WTC11 (cell line): ENCODE measurements around the gene SMARCB1. TPM values are rescaled to one million over a fixed set of nuclear protein-coding genes. Genes with fewer than 3 reads are reported as not detected.
A peak's percentile ranks its signal among the peaks of the same experiment; 100 is the strongest.

Experiments
- ATAC-seq: fragments of 200-7000 bp; cut with Tn5 transposase; 2 replicates; pipeline ENCODE4 v1.10.0; 2021; ENCODE audit warnings: mild to moderate bottlenecking, moderate library complexity
- CTCF ChIA-PET: fragments of 300-600 bp; sonication (Branson Sonifier 250); formaldehyde crosslinking; loops from one replicate; lab custom pipeline; 2021; ENCODE audit warnings: antibody characterized with exemption; lab: Charles Lee
- POLR2A ChIA-PET: fragments of 350-600 bp; sonication (Branson Sonifier 250); formaldehyde crosslinking; loops from one replicate; lab custom pipeline; 2021; ENCODE audit warnings: antibody characterized with exemption; lab: Charles Lee
- DNase-seq: peaks from one replicate; pipeline ENCODE4 v3.0.0; 2021; ENCODE audit warnings: low spot score
- H3K27ac Mint-ChIP-seq: 2 replicates; pipeline ENCODE4 v1.8.0; 2021; ENCODE audit warnings: mixed read lengths
- H3K27me3 Mint-ChIP-seq: 2 replicates; pipeline ENCODE4 v1.8.0; 2021; ENCODE audit warnings: low read depth, mild to moderate bottlenecking, moderate library complexity, mixed read lengths
- H3K36me3 Mint-ChIP-seq: 2 replicates; pipeline ENCODE4 v1.8.0; 2021; ENCODE audit warnings: mixed read lengths
- H3K4me1 Mint-ChIP-seq: 2 replicates; pipeline ENCODE4 v1.8.0; 2022; ENCODE audit warnings: mixed read lengths
- H3K4me3 Mint-ChIP-seq: 2 replicates; pipeline ENCODE4 v1.8.0; 2021; ENCODE audit warnings: mild to moderate bottlenecking, moderate library complexity, mixed read lengths
- H3K9me3 Mint-ChIP-seq: 2 replicates; pipeline ENCODE4 v1.8.0; 2021; ENCODE audit warnings: mixed read lengths
- ARID4B ChIP-seq: sonication (generic); formaldehyde crosslinking; IDR thresholded peaks from 2 replicates; pipeline ENCODE4 v1.8.0; 2023; ENCODE audit warnings: missing genetic modification reagents, mild to moderate bottlenecking, borderline replicate concordance
- CBFB ChIP-seq: sonication (generic); formaldehyde crosslinking; IDR thresholded peaks from 2 replicates; pipeline ENCODE4 v1.8.1; 2022; ENCODE audit warnings: mild to moderate bottlenecking, low read depth, missing genetic modification reagents
- E2F4 ChIP-seq: sonication (generic); formaldehyde crosslinking; IDR thresholded peaks from 2 replicates; pipeline ENCODE4 v1.8.1; 2022; ENCODE audit warnings: low read depth, mild to moderate bottlenecking, moderate library complexity, missing genetic modification reagents, borderline replicate concordance
- FOXP1 ChIP-seq: sonication (generic); formaldehyde crosslinking; IDR thresholded peaks from 2 replicates; pipeline ENCODE4 v1.8.0; 2022; ENCODE audit warnings: missing genetic modification reagents, mild to moderate bottlenecking, moderate library complexity, borderline replicate concordance
- GTF2I ChIP-seq: fragments of 250-450 bp; sonication (Bioruptor Pico); conservative IDR thresholded peaks from 2 replicates; pipeline ENCODE4 v1.4.0; 2021; ENCODE audit warnings: mild to moderate bottlenecking
- NFYB ChIP-seq: sonication (generic); formaldehyde crosslinking; conservative IDR thresholded peaks from 2 replicates; pipeline ENCODE4 v1.8.0; 2022; ENCODE audit warnings: low read depth, missing genetic modification reagents
- PREB ChIP-seq: sonication (generic); formaldehyde crosslinking; IDR thresholded peaks from 2 replicates; pipeline ENCODE4 v1.8.1; 2022; ENCODE audit warnings: mild to moderate bottlenecking, missing genetic modification reagents, moderate library complexity, borderline replicate concordance
- PRRX2 ChIP-seq: fragments of 250-450 bp; sonication (Bioruptor Pico); IDR thresholded peaks from 2 replicates; pipeline ENCODE4 v1.8.0; 2021; ENCODE audit warnings: mild to moderate bottlenecking
- RELA ChIP-seq: sonication (generic); formaldehyde crosslinking; IDR thresholded peaks from 2 replicates; pipeline ENCODE4 v1.8.1; 2022; ENCODE audit warnings: missing genetic modification reagents, mild to moderate bottlenecking, borderline replicate concordance
- SMAD3 ChIP-seq: sonication (generic); formaldehyde crosslinking; IDR thresholded peaks from 2 replicates; pipeline ENCODE4 v1.8.0; 2022; ENCODE audit warnings: missing genetic modification reagents, mild to moderate bottlenecking, borderline replicate concordance
- TCF7 ChIP-seq: sonication (generic); formaldehyde crosslinking; IDR thresholded peaks from 2 replicates; pipeline ENCODE4 v1.8.0; 2022; ENCODE audit warnings: mild to moderate bottlenecking, low read depth, missing genetic modification reagents, moderate library complexity
- ZNF219 ChIP-seq: sonication (generic); formaldehyde crosslinking; IDR thresholded peaks from 2 replicates; pipeline ENCODE4 v1.8.0; 2023; ENCODE audit warnings: missing genetic modification reagents, mild to moderate bottlenecking, borderline replicate concordance
- ZNF263 ChIP-seq: sonication (generic); formaldehyde crosslinking; IDR thresholded peaks from 2 replicates; pipeline ENCODE4 v1.8.1; 2022; ENCODE audit warnings: low read depth, mild to moderate bottlenecking, moderate library complexity, missing genetic modification reagents
- total RNA-seq: library from RNA; stranded (reverse); gene quantifications from 3 replicates; pipeline ENCODE4 v1.2.3, GENCODE V29; 2021
- TF ChIP-seq, protein P1 (sequence below): sonication (generic); formaldehyde crosslinking; conservative IDR thresholded peaks from 2 replicates; pipeline ENCODE4 v1.8.1; 2022; ENCODE audit warnings: mild to moderate bottlenecking, missing genetic modification reagents
- TF ChIP-seq, protein P2 (sequence below): fragments of 250-450 bp; sonication (Bioruptor Pico); IDR thresholded peaks from 2 replicates; pipeline ENCODE4 v1.9.0; 2021; ENCODE audit warnings: mild to moderate bottlenecking
- TF ChIP-seq, protein P3 (sequence below): fragments of 200-600 bp; IDR thresholded peaks from 2 replicates; pipeline ENCODE4 v1.8.0; 2022; ENCODE audit warnings: antibody characterized with exemption
- TF ChIP-seq, protein P4 (sequence below): sonication (generic); formaldehyde crosslinking; IDR thresholded peaks from 2 replicates; pipeline ENCODE4 v1.8.0; 2023; ENCODE audit warnings: mild to moderate bottlenecking, missing genetic modification reagents
- TF ChIP-seq, protein P5 (sequence below): fragments of 250-450 bp; sonication (Bioruptor Pico); conservative IDR thresholded peaks from 2 replicates; pipeline ENCODE4 v1.9.0; 2021; ENCODE audit warnings: mild to moderate bottlenecking

The SMARCB1 gene
- total RNA-seq, 1 experiment from 2014 or later, result 135 TPM

DNA sequence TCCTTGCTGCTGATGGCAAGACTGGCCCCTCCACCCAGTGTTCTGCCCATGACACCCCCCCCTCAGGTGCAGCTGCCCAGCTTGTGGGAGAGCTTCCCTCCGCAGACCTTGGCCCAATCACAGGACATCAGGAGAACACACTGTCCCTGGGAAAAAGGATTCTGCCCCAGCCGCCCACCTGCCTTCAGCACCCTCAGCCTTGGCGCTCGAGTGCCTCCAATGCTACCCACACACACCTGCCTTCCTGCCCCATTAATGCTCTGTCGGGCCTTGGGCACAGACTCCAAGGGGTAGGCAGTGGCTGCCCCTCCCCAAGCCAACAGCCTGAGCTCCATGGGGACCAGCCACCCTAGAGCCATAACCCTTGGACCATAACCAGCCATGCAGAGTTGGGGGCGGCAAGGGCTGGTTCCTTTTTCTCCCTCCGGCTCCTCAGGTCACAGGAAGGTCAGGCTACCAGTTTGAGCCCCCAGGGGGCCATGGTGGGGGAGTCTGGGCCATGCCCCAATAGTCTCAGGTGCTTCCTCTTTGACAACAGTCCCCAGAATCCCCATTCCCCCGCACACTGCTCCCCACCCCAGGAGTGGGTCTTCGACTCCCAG is 34.6 kb upstream of the SMARCB1 start:
- H3K9me3 Mint-ChIP-seq, result no peaks in the 10 kb centered on the region
- TF ChIP-seq FOXP1 (CRISPR knock-in tag) (no peak), SMAD3 (CRISPR knock-in tag) (0 out of 2 replicates have a peak, but pooled peaks have one; percentile 33)
- TF ChIP-seq, protein P1, sequence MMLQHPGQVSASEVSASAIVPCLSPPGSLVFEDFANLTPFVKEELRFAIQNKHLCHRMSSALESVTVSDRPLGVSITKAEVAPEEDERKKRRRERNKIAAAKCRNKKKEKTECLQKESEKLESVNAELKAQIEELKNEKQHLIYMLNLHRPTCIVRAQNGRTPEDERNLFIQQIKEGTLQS (CRISPR knock-in tag), result no peak
- TF ChIP-seq, protein P2, sequence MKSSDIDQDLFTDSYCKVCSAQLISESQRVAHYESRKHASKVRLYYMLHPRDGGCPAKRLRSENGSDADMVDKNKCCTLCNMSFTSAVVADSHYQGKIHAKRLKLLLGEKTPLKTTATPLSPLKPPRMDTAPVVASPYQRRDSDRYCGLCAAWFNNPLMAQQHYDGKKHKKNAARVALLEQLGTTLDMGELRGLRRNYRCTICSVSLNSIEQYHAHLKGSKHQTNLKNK, result no peak
- H3K36me3 Mint-ChIP-seq, result no peaks in the 10 kb centered on the region
- ChIA-PET POLR2A (interaction anchor here (0.7 kb wide), 1 partner anchor 305 kb away, joined by 5 read pairs; no protein-coding TSS in a partner anchor), CTCF (interaction anchor here (0.7 to 0.9 kb wide), 2 partner anchors 94 to 161 kb away, joined by 3 to 6 read pairs; no protein-coding TSS in a partner anchor)
- peak overlapping the region; percentile 80 for H3K4me3 Mint-ChIP-seq
- H3K4me1 Mint-ChIP-seq, result peaks cover 28% of the 10 kb centered on the region
- peak overlapping the region; percentile 89 for H3K27ac Mint-ChIP-seq
- DNase-seq, result no peak
- no peak for ATAC-seq
- no peaks in the 10 kb centered on the region for H3K27me3 Mint-ChIP-seq

DNA sequence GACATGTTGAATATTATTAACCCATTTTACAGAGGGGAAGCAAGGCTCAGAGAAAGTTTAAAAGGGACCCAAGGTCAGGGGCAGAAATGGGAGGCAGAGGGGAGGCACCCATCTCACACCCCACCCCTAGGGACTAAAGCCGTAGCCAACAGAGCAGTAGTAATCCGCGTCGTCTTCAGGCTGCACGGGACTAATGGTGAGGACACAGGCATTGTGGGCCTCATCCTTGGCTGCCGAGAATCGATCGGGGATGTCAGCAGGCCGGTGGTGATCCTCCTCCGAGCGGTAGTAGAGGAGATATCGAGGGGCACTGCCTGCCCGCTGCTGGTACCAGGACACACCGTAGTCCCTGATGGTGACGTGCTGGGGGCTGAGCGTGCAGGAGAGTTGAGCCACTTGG is 34.0 kb upstream of the SMARCB1 start:
- peaks cover 28% of the 10 kb centered on the region for H3K4me1 Mint-ChIP-seq
- ChIA-PET POLR2A (no interaction called here), CTCF (interaction anchor here (0.9 to 1.2 kb wide), 2 partner anchors 97 to 161 kb away, joined by 3 to 4 read pairs; no protein-coding TSS in a partner anchor)
- H3K4me3 Mint-ChIP-seq, result peak overlapping the region; percentile 80; the same call in 1 of the 2 replicates
- DNase-seq (no peak), ATAC-seq (no peak)
- H3K27me3 Mint-ChIP-seq, result no peaks in the 10 kb centered on the region
- H3K27ac Mint-ChIP-seq, result no peak overlapping the region
- H3K36me3 Mint-ChIP-seq, result no peaks in the 10 kb centered on the region
- no peaks in the 10 kb centered on the region for H3K9me3 Mint-ChIP-seq
- TF ChIP-seq ZNF263 (CRISPR knock-in tag), result no peak
- TF ChIP-seq, protein P3, sequence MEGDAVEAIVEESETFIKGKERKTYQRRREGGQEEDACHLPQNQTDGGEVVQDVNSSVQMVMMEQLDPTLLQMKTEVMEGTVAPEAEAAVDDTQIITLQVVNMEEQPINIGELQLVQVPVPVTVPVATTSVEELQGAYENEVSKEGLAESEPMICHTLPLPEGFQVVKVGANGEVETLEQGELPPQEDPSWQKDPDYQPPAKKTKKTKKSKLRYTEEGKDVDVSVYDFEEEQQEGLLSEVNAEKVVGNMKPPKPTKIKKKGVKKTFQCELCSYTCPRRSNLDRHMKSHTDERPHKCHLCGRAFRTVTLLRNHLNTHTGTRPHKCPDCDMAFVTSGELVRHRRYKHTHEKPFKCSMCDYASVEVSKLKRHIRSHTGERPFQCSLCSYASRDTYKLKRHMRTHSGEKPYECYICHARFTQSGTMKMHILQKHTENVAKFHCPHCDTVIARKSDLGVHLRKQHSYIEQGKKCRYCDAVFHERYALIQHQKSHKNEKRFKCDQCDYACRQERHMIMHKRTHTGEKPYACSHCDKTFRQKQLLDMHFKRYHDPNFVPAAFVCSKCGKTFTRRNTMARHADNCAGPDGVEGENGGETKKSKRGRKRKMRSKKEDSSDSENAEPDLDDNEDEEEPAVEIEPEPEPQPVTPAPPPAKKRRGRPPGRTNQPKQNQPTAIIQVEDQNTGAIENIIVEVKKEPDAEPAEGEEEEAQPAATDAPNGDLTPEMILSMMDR, result no peak
- no peak for TF ChIP-seq RELA (CRISPR knock-in tag)
- TF ChIP-seq NFYB (CRISPR knock-in tag), result no peak
- TF ChIP-seq PRRX2 (CRISPR knock-in tag), result no peak
- TF ChIP-seq, protein P4, sequence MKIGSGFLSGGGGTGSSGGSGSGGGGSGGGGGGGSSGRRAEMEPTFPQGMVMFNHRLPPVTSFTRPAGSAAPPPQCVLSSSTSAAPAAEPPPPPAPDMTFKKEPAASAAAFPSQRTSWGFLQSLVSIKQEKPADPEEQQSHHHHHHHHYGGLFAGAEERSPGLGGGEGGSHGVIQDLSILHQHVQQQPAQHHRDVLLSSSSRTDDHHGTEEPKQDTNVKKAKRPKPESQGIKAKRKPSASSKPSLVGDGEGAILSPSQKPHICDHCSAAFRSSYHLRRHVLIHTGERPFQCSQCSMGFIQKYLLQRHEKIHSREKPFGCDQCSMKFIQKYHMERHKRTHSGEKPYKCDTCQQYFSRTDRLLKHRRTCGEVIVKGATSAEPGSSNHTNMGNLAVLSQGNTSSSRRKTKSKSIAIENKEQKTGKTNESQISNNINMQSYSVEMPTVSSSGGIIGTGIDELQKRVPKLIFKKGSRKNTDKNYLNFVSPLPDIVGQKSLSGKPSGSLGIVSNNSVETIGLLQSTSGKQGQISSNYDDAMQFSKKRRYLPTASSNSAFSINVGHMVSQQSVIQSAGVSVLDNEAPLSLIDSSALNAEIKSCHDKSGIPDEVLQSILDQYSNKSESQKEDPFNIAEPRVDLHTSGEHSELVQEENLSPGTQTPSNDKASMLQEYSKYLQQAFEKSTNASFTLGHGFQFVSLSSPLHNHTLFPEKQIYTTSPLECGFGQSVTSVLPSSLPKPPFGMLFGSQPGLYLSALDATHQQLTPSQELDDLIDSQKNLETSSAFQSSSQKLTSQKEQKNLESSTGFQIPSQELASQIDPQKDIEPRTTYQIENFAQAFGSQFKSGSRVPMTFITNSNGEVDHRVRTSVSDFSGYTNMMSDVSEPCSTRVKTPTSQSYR, result no peak
- TF ChIP-seq GTF2I (CRISPR knock-in tag), result no peak
- no peak for TF ChIP-seq E2F4 (CRISPR knock-in tag)
- TF ChIP-seq, protein P5, sequence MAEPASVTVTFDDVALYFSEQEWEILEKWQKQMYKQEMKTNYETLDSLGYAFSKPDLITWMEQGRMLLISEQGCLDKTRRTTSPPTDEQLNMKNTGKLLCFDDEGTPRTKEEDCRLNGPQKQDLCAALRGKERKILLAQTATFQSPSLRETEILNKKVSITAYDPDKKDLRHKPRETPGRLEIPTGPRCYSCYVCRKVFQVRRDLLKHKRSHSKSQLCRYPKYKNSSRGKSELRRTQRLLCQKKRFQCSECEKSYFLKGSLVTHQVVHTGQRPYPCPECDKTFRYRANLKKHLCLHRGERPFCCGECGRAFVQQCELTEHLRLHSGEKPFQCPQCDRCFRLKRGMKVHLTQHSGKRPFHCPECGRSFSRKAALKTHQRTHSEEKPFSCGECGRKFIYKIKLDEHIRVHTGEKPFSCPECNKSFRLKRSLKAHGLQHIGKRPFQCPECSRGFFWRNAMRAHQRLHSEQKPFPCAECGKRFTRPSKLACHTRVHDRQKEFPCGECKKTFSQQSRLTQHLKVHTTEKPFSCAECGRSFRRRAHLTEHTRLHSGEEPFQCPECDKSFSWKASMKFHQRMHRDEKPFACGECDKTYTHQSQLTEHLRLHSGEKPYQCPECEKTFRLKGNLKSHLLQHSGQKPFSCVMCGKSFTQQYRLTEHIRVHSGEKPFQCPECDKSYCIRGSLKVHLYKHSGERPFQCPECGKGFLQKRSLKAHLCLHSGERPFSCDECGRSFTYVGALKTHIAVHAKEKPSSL (CRISPR knock-in tag), result no peak
- TF ChIP-seq CBFB (CRISPR knock-in tag), result no peak
- no peak for TF ChIP-seq TCF7 (CRISPR knock-in tag)
- TF ChIP-seq FOXP1 (CRISPR knock-in tag), result no peak
- no peak for TF ChIP-seq ARID4B (CRISPR knock-in tag)
- no peak for TF ChIP-seq PREB (CRISPR knock-in tag)
- no peak for TF ChIP-seq ZNF219 (CRISPR knock-in tag)
